Neuronal stem cell (in vitro differentiated cells): ENCODE measurements around the gene GCLC.

Experiments used
- DNase-seq: peaks from one replicate; pipeline ENCODE4 v3.0.0-alpha.2; 2013; ENCODE audit warnings: low spot score
- H2AFZ ChIP-seq: one replicate; pipeline ENCODE4 v1.6.1; 2013; ENCODE audit warnings: mild to moderate bottlenecking, low read length, inconsistent platforms
- H2AK5ac ChIP-seq: 2 replicates; pipeline ENCODE4 v1.6.1; 2013; ENCODE audit warnings: low read depth, mild to moderate bottlenecking, inconsistent platforms, low read length, moderate library complexity, mixed read lengths
- H2BK120ac ChIP-seq: 2 replicates; pipeline ENCODE4 v1.6.1; 2013; ENCODE audit warnings: low read depth, mild to moderate bottlenecking, inconsistent platforms, low read length, moderate library complexity, mixed read lengths
- H2BK12ac ChIP-seq: one replicate; pipeline ENCODE4 v1.6.1; 2013; ENCODE audit warnings: low read length, inconsistent platforms
- H2BK15ac ChIP-seq: 2 replicates; pipeline ENCODE4 v1.6.1; 2013; ENCODE audit warnings: mild to moderate bottlenecking, low read length, inconsistent platforms, mixed read lengths
- H2BK5ac ChIP-seq: one replicate; pipeline ENCODE4 v1.6.1; 2013; ENCODE audit warnings: inconsistent platforms, mild to moderate bottlenecking, low read length, moderate library complexity
- H3K14ac ChIP-seq: one replicate; pipeline ENCODE4 v1.6.1; 2013; ENCODE audit warnings: low read length, inconsistent platforms
- H3K18ac ChIP-seq: 2 replicates; pipeline ENCODE4 v1.6.1; 2013; ENCODE audit warnings: low read length, inconsistent platforms
- H3K23ac ChIP-seq: 2 replicates; pipeline ENCODE4 v1.6.1; 2013; ENCODE audit warnings: low read depth, mild to moderate bottlenecking, mixed read lengths, low read length, inconsistent platforms; ENCODE audit not compliant: poor library complexity
- H3K27ac ChIP-seq: replicated peaks from 3 replicates; pipeline ENCODE4 v1.5.1; 2013; ENCODE audit warnings: low read length, inconsistent platforms
- H3K27me3 ChIP-seq, 3 experiments: 2 replicates each; pipeline ENCODE4 v1.6.1; 2013; ENCODE audit warnings: low read length in 3 of 3, mild to moderate bottlenecking in 2 of 3, inconsistent platforms in 1 of 3, low read depth in 1 of 3, mixed read lengths in 1 of 3, moderate library complexity in 1 of 3; ENCODE audit not compliant: control insufficient read depth in 3 of 3, insufficient read depth in 3 of 3
- H3K36me3 ChIP-seq, 2 donors: replicated peaks in 1 of 2; 2 replicates each; pipeline ENCODE4 v1.6.1; 2013; ENCODE audit warnings: low read length in 2 of 2; ENCODE audit not compliant: control insufficient read depth in 2 of 2, insufficient read depth in 2 of 2
- H3K4ac ChIP-seq: 2 replicates; pipeline ENCODE4 v1.6.1; 2013; ENCODE audit warnings: inconsistent platforms, mild to moderate bottlenecking, low read length, moderate library complexity
- H3K4me1 ChIP-seq, 2 donors: 1 replicate in 1 of 2; 2 replicates in 1 of 2; pipeline ENCODE4 v1.6.1; 2013; ENCODE audit warnings: low read length in 2 of 2, low read depth in 1 of 2; ENCODE audit not compliant: control insufficient read depth in 2 of 2, insufficient read depth in 1 of 2
- H3K4me2 ChIP-seq: one replicate; pipeline ENCODE4 v1.6.1; 2013; ENCODE audit warnings: mild to moderate bottlenecking, low read length, inconsistent platforms; ENCODE audit not compliant: insufficient read depth, poor library complexity, severe bottlenecking
- H3K4me3 ChIP-seq, 2 donors: 2 replicates each; pipeline ENCODE4 v1.5.1; 2013; ENCODE audit warnings: low read length in 2 of 2, mild to moderate bottlenecking in 2 of 2, inconsistent platforms in 1 of 2, moderate library complexity in 1 of 2
- H3K79me1 ChIP-seq: one replicate; pipeline ENCODE4 v1.6.1; 2013; ENCODE audit warnings: low read depth, mild to moderate bottlenecking, inconsistent platforms, low read length, moderate library complexity
- H3K9ac ChIP-seq: one replicate; pipeline ENCODE4 v1.6.1; 2013; ENCODE audit warnings: mild to moderate bottlenecking, low read depth, low read length, inconsistent platforms; ENCODE audit not compliant: poor library complexity
- H3K9me3 ChIP-seq, 2 donors: replicated peaks in 1 of 2; 2 replicates each; pipeline versions ENCODE3 to v1.6.1; 2013; ENCODE audit warnings: low read length in 2 of 2, mild to moderate bottlenecking in 2 of 2, inconsistent platforms in 1 of 2, low read depth in 1 of 2, mixed read lengths in 1 of 2, moderate library complexity in 1 of 2; ENCODE audit not compliant: control insufficient read depth in 2 of 2, insufficient read depth in 1 of 2
- H4K8ac ChIP-seq: one replicate; pipeline ENCODE4 v1.6.1; 2013; ENCODE audit warnings: low read depth, mild to moderate bottlenecking, inconsistent platforms, low read length, moderate library complexity
- H4K91ac ChIP-seq: one replicate; pipeline ENCODE4 v1.6.1; 2013; ENCODE audit warnings: low read length, low read depth, mild to moderate bottlenecking, inconsistent platforms; ENCODE audit not compliant: poor library complexity
- WGBS, 2 donors: extraction: QIAGEN DNeasy Blood & Tissue Kit; methylation state at CpG; one replicate each; pipeline ENCODE4 v1.1.7; 2013; ENCODE audit warnings: missing lambda C conversion rate in 2 of 2, mixed read lengths in 1 of 2; ENCODE audit not compliant: insufficient read length in 2 of 2, insufficient replicate concordance in 1 of 2; ENCODE audit errors: extremely low coverage in 2 of 2; 5-methylcytosine and 5-hydroxymethylcytosine counted together

GCLC gene

DNA sequence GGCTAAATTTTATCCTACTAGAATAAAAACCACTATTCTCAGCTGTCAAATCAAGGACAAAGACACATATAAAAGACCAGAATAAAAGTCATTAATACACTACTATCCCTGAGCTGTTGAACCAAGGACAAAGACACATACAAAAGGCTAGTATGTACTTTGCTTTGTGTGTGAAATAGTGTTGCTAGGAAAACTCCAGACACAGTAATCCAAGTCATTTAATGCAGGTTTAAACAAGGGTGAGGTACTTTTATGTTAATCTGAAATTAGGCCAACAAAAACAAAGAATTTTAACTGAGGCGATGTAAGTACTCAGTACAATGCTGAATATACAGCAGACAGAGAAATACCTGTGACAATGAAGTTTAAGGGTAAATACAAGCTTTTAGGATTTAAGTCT is 18.9 kb downstream of the GCLC start:
- H4K91ac ChIP-seq, result no peak overlapping the region
- H4K8ac ChIP-seq, result no peak overlapping the region
- H3K27ac ChIP-seq, result no peak overlapping the region
- no peak overlapping the region for H3K18ac ChIP-seq
- H2BK120ac ChIP-seq, result no peak overlapping the region
- no peak overlapping the region for H2AK5ac ChIP-seq
- no peak overlapping the region for H3K14ac ChIP-seq
- peaks cover 0 to under 1% of the 10 kb centered on the region in 2 donors for H3K36me3 ChIP-seq
- H3K79me1 ChIP-seq, result peaks cover 2% of the 10 kb centered on the region
- H3K4me2 ChIP-seq, result no peak overlapping the region
- no peak overlapping the region for H2AFZ ChIP-seq
- no peaks in the 10 kb centered on the region for H3K27me3 ChIP-seq
- H3K4ac ChIP-seq, result no peak overlapping the region
- peaks cover 21 to 23% of the 10 kb centered on the region in 2 donors for H3K4me1 ChIP-seq
- H3K9ac ChIP-seq, result no peak overlapping the region
- H3K9me3 ChIP-seq, result no peaks in the 10 kb centered on the region
- no peak overlapping the region for H3K23ac ChIP-seq
- no CpG with 5 or more reads among the region's 1 CpG for WGBS, 2 donors
- no peak overlapping the region for H3K4me3 ChIP-seq
- H2BK5ac ChIP-seq, result no peak overlapping the region
- H2BK15ac ChIP-seq, result no peak overlapping the region
- DNase-seq, result no peak
- H2BK12ac ChIP-seq, result no peak overlapping the region

DNA sequence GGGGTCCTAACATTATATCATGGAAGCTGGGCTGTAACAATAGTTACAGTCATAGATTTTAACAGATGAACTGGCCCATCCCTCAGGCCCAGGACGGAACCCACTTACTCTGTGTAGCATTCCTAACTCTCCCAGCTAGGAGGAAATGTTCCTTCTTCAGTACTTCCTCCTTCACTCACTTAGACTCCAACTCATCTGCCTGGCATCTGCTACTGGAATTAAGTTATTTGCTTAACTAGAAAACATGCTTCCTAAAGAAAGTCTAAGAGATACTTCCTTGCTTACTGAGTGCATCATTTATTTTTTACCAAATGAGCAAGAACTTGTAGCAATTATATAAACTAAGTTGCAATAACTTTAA is 20.5 kb downstream of the GCLC start:
- Histone ChIP-seq H3K36me3 (peaks cover 4 to 14% of the 10 kb centered on the region in 2 donors), H3K27ac (no peak overlapping the region), H4K91ac (no peak overlapping the region), H2BK5ac (no peak overlapping the region), H2BK12ac (no peak overlapping the region), H3K79me1 (peaks cover 2% of the 10 kb centered on the region), H3K9me3 (no peaks in the 10 kb centered on the region), H2BK15ac (no peak overlapping the region), H2BK120ac (no peak overlapping the region), H3K23ac (no peak overlapping the region), H2AK5ac (no peak overlapping the region), H3K4me1 (peaks cover 10 to 12% of the 10 kb centered on the region in 2 donors), H3K9ac (no peak overlapping the region), H3K27me3 (no peaks in the 10 kb centered on the region), H2AFZ (no peak overlapping the region), H3K18ac (no peak overlapping the region), H3K14ac (no peak overlapping the region), H3K4ac (no peak overlapping the region), H3K4me3 (no peak overlapping the region), H4K8ac (no peak overlapping the region), H3K4me2 (no peak overlapping the region)
- no CpG with 5 or more reads among the region's 1 CpG for WGBS, 2 donors
- DNase-seq, result no peak

DNA sequence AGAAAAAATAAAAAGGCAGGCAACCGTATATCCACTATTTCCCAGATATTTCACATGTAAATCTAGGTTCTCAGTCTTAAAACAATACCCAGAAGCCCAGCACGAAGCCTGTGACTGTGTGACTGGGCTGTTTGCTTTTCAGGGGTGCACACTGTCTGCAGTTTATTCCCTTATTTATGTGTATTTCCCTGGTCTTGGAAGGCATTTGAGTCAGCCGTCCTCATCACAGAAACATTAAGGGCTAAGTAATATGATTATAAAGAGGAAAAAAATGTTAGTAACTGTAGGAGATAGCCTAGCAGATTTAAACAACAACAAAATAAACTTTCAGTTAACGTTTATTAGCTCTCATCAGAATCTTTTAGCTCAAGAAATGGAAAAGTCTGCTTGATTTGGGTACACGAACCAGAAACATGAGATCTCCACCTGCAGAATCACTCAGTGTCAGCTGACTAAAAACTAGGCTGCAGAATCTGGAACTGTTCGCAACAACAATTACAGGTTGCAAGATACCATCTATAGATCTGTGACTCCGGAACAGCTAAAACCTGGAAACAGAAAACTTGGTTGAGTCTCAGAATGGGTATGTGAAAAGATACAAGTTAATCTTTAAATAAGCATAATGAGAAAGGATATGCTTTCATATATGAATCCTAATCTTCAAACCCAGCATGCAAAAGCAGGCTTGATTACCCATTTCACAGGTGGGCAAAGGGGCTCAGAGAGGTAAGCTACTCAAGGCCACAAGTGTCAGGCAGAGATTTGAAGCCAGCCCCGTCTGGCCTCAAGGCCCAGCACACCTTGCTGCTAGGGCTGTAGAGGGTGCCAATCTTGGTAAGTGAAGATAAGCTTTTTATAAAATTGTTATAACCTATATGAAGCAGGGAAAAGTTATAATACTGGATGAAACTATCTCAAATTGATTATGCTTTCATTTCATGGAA is 21.1 kb downstream of the GCLC start:
- H3K9me3 ChIP-seq, result no peaks in the 10 kb centered on the region
- H4K8ac ChIP-seq, result no peak overlapping the region
- H3K18ac ChIP-seq, result no peak overlapping the region
- no peak overlapping the region for H2BK15ac ChIP-seq
- peaks cover 4 to 14% of the 10 kb centered on the region in 2 donors for H3K36me3 ChIP-seq
- no peak overlapping the region for H3K4me2 ChIP-seq
- H3K4me3 ChIP-seq, result no peak overlapping the region
- no peak overlapping the region for H2AK5ac ChIP-seq
- no peak overlapping the region for H2BK120ac ChIP-seq
- DNase-seq, result no peak
- no peak overlapping the region for H3K4ac ChIP-seq
- WGBS, 2 donors, result no CpG with 5 or more reads among the region's 8 CpGs
- H3K23ac ChIP-seq, result no peak overlapping the region
- H4K91ac ChIP-seq, result no peak overlapping the region
- H3K27me3 ChIP-seq, result no peaks in the 10 kb centered on the region
- H3K9ac ChIP-seq, result no peak overlapping the region
- H2AFZ ChIP-seq, result no peak overlapping the region
- no peak overlapping the region for H2BK5ac ChIP-seq
- H3K4me1 ChIP-seq, result peaks cover 10 to 12% of the 10 kb centered on the region in 2 donors
- H3K14ac ChIP-seq, result no peak overlapping the region
- H3K79me1 ChIP-seq, result peaks cover 2% of the 10 kb centered on the region
- no peak overlapping the region for H3K27ac ChIP-seq
- no peak overlapping the region for H2BK12ac ChIP-seq

DNA sequence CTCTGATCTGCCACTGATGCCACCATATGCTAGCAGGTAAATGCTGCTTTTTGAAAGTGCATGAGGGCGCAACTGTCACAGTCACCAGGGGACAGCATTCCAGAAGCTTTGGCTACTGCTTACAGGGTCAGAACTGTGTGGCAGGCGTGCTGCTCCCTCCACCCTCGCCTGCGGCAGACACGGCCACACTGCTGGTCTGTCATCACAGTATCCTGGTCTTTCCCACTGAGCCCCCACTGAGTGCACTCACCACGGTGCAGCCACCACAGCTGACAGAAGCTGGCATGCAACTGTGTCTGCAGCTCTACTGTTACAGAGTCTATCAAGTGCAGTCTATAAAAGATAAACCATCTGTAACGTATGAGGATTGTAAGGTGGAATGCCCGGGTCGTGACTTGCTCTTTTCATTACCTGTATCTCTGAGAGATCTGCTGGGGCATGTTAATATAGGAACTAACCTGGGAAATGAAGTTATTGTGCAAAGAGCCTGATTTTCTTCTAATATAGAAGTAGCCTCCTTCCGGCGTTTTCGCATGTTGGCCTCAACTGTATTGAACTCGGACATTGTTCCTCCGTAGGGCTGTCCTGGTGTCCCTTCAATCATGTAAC is 24.5 kb downstream of the GCLC start:
- no CpG with 5 or more reads among the region's 14 CpGs for WGBS, 2 donors

More for the DNA sequence above, 24.5 kb downstream of the GCLC start:
- H2BK12ac ChIP-seq, result no peak overlapping the region
- H3K23ac ChIP-seq, result no peak overlapping the region
- no peak for DNase-seq
- peaks cover 4 to 20% of the 10 kb centered on the region in 2 donors for H3K36me3 ChIP-seq
- H3K4me3 ChIP-seq, result no peak overlapping the region
- no peak overlapping the region for H2BK120ac ChIP-seq
- H2AFZ ChIP-seq, result no peak overlapping the region
- no peaks in the 10 kb centered on the region for H3K79me1 ChIP-seq
- no peak overlapping the region for H3K14ac ChIP-seq
- no peak overlapping the region for H4K91ac ChIP-seq
- H3K9me3 ChIP-seq, result no peaks in the 10 kb centered on the region
- no peak overlapping the region for H2AK5ac ChIP-seq
- no peak overlapping the region for H4K8ac ChIP-seq
- no peak overlapping the region for H3K9ac ChIP-seq
- no peak overlapping the region for H3K27ac ChIP-seq
- no peak overlapping the region for H3K18ac ChIP-seq
- H3K27me3 ChIP-seq, result no peaks in the 10 kb centered on the region
- H2BK5ac ChIP-seq, result no peak overlapping the region
- no peak overlapping the region for H2BK15ac ChIP-seq
- no peak overlapping the region for H3K4me2 ChIP-seq
- no peak overlapping the region for H3K4ac ChIP-seq
- H3K4me1 ChIP-seq, result no peaks in the 10 kb centered on the region
